Measurements from ENCODE around the gene RTN3.

- TF ChIP-seq POLR2A (IDR thresholded peaks at IDR 0.05; ENCODE audit: borderline replicate concordance, extremely low read depth, insufficient read depth, insufficient read length) (no peak), POLR2AphosphoS5 (IDR thresholded peaks at IDR 0.05; ENCODE audit: low read depth, low read length) (no peak), MAX (IDR thresholded peaks at IDR 0.05) (no peak), ZNF274 (IDR thresholded peaks at IDR 0.05; ENCODE audit: low read depth, low read length) (no peak), EZH2 (IDR thresholded peaks at IDR 0.05) (no peak), CTCF (IDR thresholded peaks at IDR 0.05 in 2 of 3, conservative IDR thresholded peaks at IDR 0.05 in 1 of 3; ENCODE audit: borderline replicate concordance in 1 of 3, insufficient read depth in 1 of 3, low read depth in 2 of 3, low read length in 2 of 3) (no peak), TCF7L2 (IDR thresholded peaks at IDR 0.05; ENCODE audit: borderline replicate concordance, extremely low read depth, insufficient read depth, insufficient read length) (no peak), ZFX (IDR thresholded peaks at IDR 0.05) (no peak), ATF3 (IDR thresholded peaks at IDR 0.05) (no peak), JUND (IDR thresholded peaks at IDR 0.05) (no peak), CBX3 (IDR thresholded peaks at IDR 0.05; ENCODE audit: low read depth) (no peak), SRF (IDR thresholded peaks at IDR 0.05; ENCODE audit: low read depth) (no peak)
Measured at GRCh38 chr11:63747011-63747410, 65.7 kb downstream of the RTN3 start.
